CD4-positive, alpha-beta T cell treated with Interferon gamma for 1 hour (primary cell): ENCODE results near the gene SIVA1.

Experiments
- DNase-seq: peaks from one replicate; pipeline ENCODE4 v3.0.0-alpha.2; 2020

Gene SIVA1

DNA sequence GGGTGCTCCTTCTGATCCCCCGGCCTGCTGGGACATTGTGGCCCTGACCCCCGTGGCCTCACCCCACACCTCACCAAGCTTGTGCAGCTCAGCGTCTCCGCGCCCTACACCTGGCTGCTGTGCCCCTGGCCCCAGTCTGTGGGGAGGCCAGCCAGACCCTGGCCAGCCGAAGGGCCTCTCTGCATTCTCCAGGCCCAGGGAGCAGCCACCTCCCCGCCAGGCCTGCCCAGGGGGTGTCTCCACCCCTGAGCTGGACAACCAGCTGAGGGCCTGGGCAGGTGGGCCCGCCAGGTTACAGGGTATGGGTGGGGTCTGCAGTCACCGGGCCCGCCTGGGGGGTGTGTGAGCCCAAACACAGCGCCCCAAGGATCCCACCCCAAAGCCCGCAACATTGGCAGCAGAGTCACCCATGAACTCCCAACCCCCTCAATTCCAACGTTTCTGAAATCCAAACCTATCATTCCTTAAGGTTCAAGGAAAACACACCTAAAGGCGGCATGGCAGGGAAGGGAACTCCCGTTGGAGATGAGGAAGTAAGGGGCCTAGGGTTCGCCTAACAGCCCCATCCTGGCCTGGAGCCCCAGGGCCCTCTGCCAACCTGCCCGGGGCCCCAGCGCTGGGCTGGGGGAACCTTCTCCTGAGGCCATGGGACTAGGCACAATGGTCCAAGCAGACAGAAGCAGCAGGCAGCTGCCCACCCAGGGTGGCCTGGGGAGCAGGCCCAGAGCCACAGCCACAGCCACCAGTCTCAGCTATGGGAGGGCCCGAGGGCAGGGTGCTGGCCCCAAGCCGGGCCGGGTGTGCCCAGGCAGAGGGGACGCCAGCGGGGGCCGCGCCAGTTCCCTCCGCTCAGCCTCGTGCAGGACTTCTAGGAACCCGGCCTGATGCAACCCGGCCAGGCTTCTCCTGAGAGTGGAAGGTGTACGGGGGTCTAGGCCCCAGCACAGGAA, 34.1 kb downstream of the SIVA1 start:
- DNase-seq: no peak

DNA sequence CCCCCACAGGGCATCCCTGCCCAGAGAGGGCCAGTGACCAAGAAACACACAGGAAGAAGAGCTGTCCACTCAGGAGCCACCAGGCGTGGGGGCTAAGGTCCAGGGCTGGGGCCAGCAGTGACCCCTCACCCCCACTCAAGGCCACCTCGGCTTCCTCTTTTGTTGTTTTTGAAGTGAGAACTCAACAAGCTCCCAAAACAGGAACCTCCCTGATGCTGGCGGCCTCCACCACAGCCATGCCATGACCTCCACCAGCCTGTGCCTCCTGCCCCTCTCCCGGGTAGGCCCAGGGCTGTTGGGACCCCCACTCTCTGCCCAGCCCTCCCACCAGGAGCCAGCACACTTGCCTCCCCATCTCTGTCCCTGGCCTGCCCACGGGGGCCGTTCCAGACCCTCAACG, 34.8 kb downstream of the SIVA1 start:
- DNase-seq: peak; percentile 9

GRCh38 chr14:104788161-104788818, 35.3 kb downstream of the SIVA1 start:
- DNase-seq: no peak

- DNase-seq: no peak
These were observed 36.1 kb downstream of the SIVA1 start for GRCh38 chr14:104788873-104789663.

GRCh38 chr14:104789752-104790743, 37.1 kb downstream of the SIVA1 start:
- no peak for DNase-seq

DNA sequence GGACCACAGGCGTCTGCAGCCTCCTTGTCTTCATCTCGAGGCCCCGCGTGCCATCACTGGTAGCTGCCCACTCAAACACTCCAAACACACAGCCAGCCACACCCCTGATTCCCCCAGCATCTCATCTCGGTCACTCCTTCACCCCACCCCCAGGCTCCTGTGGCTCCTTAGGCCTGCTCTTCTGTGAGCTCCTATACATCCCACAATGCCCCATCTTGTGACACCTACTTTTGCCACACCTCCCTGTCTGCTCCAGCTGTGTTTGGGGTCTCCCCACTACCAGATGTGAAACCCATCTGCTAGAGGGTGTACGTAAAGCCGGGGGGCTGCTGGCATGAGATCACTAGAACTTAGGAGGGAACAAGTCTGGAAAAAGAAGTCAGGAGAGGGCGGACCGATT, 38.5 kb downstream of the SIVA1 start:
- no peak for DNase-seq

GRCh38 chr14:104792101-104792884, 39.3 kb downstream of the SIVA1 start:
- DNase-seq: no peak

DNA sequence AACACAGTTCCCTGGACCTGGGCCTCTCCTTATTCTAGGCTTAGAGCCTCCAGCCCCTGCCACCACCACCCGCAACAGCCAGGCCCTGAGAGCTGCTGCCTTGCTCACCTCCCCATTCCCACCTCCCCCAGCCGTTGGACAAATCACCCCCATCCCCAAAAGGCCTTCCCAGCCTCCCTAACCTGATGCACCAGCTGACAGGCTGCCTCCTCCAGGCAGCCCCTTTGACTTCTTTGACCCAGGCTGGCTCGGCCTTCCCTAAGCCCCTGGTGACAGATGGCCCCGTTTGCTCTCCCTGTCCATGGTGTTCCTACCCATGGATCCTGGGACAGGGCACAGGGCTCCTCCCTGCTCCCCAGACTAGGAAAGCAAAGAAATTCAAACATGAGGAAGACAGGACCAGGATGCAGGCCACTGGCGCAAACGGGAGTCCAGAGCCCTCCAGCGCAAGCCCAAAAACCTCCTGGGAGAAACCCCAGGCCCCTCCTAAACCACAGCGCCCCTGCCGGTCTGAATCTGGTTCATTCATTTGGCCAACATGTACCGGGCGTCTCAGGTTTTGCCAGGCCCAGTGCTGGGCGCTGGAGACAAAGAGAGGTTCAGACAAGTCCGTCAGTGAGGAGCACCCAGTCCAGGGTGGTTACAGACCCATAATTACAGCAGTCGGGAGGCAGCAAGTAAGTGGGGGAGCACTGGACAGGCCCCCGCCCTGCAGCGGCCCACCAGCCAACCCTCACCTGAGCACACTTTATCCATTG, 40.2 kb downstream of the SIVA1 start:
- DNase-seq: no peak

DNA sequence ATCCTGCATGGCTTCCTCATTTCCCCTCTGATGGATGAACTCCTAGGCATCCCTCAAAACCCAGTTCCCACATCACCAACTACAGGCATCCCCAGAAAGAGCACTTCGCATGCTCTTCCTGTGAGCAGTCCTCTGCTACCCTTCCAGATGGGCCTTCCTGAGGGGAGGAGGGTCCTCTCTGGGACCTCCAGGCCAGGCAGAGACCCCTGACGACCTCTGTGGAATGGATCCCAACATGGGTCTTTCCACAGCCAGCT, 40.7 kb downstream of the SIVA1 start:
- DNase-seq: no peak

DNA sequence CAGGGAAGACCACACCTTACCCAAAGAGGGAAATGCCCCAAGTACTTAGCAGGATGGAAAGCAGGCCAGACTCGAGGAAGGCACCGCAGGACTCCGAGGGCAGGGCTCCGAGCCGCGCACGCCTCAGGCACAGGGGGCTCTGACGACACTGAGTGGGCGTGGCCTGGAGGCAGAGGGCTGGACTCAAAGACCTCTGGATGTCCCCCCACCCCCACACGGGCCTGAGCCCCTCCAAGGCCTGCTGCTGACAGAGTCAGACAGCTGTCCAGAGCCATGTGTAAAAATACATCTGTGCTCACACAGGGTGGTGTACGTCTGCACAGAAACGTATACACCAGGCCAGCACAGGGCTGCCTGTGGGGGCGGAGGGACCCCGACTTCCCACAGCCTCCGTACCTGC, 41.2 kb downstream of the SIVA1 start:
- DNase-seq: peak; percentile 22

DNA sequence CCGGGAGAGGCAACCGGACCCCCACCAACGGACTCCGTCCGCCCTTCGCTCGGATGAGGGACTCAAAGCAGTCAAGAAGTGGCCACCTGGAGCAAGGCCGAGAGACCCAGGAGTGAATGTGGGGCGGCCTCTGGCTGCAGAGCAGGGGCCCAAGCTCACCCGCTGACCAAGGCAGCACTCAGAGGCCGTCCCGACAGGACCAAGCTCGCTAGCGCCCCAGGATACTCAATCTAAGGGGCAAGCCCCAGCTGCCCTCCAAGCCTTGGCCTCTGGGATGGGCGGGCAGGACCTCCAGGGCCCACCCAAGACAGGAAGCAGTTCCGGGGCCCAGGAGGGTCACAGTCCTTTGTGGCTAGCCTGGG, 41.7 kb downstream of the SIVA1 start:
- no peak for DNase-seq

GRCh38 chr14:104794993-104795780, 42.2 kb downstream of the SIVA1 start, which contains the start of gene AKT1:
TSS of gene AKT1 (minus strand) at chr14:104795748. CDS start at chr14:104792643, 3,105 bp downstream.
- DNase-seq: no peak

DNA sequence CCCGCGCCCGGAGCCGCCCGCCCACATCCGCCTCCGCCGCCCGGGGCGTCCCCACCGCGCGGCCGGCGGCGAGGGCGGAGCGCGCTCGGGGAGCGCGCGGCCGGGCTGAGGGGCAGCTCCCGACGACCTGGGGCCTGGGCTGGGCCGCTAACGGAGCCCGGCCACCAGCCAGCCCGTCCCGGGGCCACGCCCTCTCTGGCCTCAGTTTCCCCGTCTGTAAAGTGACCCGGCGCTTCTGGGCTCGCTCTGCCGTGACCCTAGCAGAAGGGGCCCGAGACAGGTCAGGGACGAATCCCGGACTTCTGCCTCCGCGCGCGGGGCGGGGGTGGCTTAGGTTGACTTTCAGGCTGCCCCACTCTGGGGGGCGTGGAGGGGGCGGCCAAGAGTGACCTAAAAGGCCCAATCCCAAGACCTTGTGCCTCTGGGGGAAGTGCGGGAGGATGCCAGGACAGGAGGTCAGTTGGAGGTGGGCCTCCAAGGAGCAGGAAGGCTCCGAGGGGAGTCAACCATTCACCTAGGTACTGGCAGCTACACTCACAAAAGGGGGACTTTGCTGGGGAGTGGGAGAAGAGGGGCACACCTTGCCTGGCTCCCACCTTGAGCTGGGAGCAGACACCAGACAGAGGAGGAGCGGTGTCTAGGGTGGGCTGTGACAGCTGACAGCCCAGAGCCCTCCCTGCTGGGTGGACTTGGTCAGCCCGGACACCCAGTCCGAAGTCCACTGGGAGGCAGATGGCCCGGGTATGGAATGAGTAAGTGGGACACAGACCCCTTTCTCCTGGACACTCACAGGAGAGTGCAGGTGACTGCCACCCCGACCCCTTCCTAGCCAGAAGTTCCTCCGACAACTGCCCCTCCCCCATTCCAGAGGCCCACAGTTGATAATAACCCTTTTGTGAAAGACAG, 43.1 kb downstream of the SIVA1 start:
- DNase-seq: peak; percentile 55

DNA sequence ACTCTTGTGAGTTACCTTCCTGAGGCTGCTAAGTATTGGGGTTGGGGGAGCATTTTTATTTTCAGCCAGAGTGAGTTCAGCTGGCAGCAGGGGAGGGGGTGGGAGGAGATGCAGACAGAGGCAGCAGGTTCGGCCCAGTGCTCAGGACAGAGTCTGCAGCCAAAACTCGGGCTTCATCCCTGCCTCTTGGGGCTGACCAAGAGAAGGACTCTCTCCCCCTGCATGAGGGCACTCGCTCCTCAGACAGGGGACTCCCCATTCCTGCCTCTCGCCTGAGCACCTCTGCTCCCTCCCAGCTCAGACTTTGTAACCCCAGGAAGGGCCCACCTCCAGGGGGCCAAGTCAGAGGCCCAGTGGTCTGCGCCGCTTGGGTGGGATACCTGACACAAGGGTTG, 43.7 kb downstream of the SIVA1 start:
- DNase-seq: no peak

DNA sequence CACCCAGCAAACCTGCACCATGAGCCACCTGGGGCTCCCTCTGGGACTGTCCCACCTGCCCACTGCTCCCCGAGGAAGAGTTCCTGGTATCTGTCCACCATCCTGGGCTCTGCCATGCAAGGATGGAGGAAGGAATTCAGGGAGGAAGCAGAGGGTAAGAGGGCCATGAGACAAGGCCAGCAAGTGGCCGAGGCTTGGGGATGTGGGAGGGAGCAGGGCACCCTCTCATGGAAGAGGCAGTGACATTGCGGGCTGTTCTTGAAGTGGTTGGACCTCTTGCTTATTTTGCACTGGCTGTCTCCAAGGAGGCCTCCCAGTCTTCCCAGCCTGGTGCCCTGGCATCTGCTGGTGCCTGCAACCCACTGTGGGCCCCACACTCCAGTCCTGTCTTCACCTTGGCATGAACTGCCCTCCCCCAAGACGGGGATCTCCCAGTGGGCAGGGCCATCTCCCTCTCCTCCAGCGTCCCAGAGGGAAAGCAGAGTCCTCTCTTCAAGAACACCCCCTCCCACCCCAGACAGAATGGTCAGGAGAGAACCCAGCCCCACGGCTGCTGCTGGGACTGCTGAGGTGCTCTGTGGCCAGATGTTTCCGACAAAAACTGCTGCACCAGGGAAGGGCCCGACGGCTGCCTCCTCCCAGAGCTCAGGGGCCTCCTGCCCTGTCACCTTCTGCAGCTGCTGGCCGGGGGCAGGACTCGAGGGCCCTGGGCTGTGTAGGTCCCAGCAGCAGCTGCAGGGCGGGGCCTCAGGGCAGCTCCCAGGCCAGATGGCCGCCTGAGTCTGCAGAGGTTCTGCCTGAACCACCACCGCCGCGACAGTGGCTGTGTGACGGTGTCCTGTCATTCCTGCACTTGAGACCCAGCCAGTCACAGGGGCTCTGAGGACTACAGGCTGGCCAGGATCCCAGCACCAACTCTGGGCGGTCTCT, 44.4 kb downstream of the SIVA1 start:
- DNase-seq: no peak

DNA sequence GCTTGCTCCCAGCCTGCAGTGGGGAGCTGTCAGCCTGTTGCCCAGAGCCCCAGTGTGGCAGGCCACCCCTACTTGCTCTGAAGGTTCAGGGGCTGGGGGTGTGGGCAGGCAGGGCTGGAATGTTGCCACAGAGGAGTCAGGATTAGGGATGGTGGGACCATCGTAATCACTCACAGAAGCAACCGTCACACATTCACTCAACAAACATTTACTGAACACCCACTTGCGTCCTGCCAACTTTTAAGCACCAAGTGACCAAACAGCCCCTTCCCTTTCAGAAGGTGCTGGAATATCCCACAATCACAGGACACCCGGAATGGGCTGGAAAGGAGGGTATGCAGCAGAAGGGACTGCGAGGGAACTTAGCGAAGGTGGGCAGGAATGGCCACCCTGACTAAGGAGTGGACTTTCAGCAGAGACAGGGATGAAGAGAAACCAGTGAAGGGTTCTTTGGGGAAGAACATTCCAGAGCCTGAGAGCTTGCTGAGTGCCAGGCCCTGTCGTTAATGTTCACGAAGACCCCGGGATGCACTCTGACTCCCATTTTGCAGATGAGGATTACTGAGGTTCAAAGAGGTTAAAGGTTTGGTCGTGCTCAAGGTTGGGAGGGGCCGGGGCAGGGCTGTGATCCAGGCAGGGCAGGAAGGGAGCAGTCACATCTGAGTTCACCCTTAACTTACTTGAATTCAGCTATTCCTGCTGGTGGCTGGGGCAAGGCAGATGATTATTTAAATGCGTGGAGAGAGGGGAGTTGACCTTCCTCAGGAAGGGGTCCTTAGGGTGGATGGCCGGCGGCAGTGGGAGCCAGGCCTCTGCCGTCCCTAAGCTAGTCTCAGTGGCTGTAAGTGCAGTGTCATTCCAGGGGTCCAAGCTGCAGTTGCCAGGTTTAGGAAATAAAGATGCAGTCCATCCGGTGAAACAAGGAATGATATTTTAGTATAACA, 45.6 kb downstream of the SIVA1 start:
- DNase-seq: no peak
